GM12875 (cell line): Measurements from ENCODE around the gene SOX13.

Experiments
- H3K4me3 ChIP-seq: one replicate; pipeline ENCODE4 v1.5.1; 2011; ENCODE audit warnings: low read depth, low read length, control low read depth
- TF ChIP-seq, protein P1 (sequence below): IDR thresholded peaks from 2 replicates; pipeline ENCODE4 v1.5.1; 2011; ENCODE audit warnings: low read depth, mild to moderate bottlenecking, control low read depth, inconsistent platforms, low read length, moderate library complexity, borderline replicate concordance; ENCODE audit not compliant: insufficient read depth

Gene SOX13

GRCh38 chr1:204142032-204142974, 69.4 kb downstream of the SOX13 start:
- no peak overlapping the region for H3K4me3 ChIP-seq
- TF ChIP-seq, protein P1, sequence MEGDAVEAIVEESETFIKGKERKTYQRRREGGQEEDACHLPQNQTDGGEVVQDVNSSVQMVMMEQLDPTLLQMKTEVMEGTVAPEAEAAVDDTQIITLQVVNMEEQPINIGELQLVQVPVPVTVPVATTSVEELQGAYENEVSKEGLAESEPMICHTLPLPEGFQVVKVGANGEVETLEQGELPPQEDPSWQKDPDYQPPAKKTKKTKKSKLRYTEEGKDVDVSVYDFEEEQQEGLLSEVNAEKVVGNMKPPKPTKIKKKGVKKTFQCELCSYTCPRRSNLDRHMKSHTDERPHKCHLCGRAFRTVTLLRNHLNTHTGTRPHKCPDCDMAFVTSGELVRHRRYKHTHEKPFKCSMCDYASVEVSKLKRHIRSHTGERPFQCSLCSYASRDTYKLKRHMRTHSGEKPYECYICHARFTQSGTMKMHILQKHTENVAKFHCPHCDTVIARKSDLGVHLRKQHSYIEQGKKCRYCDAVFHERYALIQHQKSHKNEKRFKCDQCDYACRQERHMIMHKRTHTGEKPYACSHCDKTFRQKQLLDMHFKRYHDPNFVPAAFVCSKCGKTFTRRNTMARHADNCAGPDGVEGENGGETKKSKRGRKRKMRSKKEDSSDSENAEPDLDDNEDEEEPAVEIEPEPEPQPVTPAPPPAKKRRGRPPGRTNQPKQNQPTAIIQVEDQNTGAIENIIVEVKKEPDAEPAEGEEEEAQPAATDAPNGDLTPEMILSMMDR = no peak

GRCh38 chr1:204143276-204144041, 70.5 kb downstream of the SOX13 start:
- TF ChIP-seq, protein P1 = no peak
- H3K4me3 ChIP-seq = no peak overlapping the region

DNA sequence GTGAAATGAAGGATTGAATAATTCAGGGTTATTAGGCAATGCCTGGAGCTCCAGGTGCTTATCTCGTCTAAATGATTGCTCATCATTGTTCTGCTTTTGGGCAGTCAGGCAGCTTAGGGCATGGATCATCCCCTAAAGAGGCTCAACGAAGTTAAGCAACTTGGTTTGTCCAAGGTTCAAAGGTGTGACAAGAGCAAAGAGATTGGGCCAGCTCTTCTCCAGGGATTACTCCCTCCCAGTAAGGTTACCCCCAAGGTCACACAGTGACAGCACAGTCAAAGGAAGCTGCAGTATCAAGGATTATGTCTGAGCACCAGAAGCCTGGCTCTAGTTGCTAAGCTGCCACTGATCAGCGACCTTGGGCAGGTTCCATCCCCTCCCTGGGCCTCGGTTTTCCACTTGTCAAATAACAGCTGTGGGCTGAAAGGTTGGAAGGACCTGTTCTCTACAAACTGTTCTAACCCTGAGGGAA, 72.2 kb downstream of the SOX13 start:
- no peak overlapping the region for H3K4me3 ChIP-seq
- TF ChIP-seq, protein P1 = no peak

GRCh38 chr1:204146309-204146708, 73.4 kb downstream of the SOX13 start:
- TF ChIP-seq, protein P1 = no peak
- no peak overlapping the region for H3K4me3 ChIP-seq

DNA sequence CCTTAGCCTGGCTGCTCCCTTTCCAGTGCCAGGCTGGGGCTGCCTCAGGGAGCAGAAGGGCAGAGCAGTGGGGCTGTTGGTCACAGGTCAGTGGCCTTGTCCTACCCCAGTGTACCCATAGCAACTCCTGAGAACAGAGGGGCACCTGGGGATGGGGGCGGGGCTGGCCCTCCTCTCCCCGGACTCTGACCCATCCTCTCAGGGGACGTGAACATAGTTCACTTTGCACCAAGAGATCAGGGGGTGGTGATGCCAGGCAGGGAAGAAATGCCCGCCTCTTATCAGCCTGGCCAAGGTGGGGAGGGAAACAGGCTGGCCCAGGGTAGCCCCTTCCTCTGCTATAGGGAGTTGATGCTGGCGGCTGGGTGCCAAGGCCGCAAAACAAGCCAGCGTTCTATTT, 74.0 kb downstream of the SOX13 start:
- TF ChIP-seq, protein P1 = no peak
- no peak overlapping the region for H3K4me3 ChIP-seq

DNA sequence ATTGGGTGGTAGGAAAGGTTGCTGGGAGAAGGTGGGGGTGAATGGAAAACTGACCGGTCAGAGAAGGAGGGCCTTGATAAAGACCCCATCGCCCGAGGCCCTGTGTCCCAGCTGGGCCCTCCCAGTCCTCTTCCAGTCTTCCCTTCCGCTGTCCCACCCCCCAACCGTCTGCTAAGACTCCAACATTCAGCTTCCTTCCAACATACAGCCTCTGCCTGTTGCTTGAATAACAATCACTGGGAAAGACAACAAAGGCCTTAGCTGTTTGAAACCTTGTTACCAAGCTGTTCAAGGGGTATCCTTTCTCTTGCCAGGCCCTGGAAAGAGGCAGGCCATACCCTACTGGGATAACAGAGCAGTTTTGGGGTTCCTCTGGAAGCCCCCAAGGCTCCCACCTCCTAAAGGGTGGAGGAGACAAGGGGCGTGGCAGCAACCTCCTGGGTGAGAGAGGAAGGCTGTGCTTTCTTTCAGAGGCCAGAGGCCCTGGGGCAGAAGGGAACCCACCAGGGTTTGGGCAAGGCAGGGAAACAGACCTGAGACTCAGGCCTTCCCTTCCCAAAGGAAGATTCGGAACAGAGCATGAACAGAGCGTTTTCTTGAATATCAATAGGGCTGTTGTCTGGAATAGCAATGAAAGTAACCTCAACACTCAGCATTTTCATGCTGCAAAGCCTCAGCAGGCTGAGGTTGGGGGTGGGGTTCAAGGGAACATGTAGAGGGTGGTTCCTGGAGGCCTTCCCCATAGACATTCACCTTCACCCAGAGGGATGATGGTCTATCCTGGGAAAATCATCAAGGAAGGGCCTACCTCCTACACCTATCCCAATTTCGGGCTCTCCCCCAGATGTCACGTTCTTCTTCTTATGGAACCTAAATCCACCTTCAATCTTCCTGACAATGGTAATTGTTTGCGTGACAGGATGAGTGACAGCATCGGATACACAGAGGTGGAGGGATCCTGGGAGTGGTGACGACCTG, 74.8 kb downstream of the SOX13 start:
- TF ChIP-seq, protein P1 = no peak
- no peak overlapping the region for H3K4me3 ChIP-seq
